K562 (cell line): ENCODE data around the gene SETD1B. TPM values are rescaled to one million over a fixed set of nuclear protein-coding genes. Genes with fewer than 3 reads are reported as not detected.

Experiments
- AFF4 ChIP-seq: sonication (generic); formaldehyde crosslinking; IDR thresholded peaks from 2 replicates; pipeline ENCODE4 v1.8.0; 2023; ENCODE audit warnings: mild to moderate bottlenecking, missing genetic modification reagents
- CCNT2 ChIP-seq: IDR thresholded peaks from 2 replicates; pipeline ENCODE4 v1.6.1; 2011; ENCODE audit warnings: borderline replicate concordance, low read depth, mild to moderate bottlenecking, moderate library complexity, mixed read lengths, low read length; ENCODE audit not compliant: insufficient read length; ENCODE audit errors: extremely low read depth
- CTBP1 ChIP-seq: fragments of 450-650 bp; IDR thresholded peaks from 2 replicates; pipeline ENCODE4 v1.6.1; 2016; ENCODE audit warnings: borderline replicate concordance
- ETV5 ChIP-seq: sonication (generic); formaldehyde crosslinking; IDR thresholded peaks from 2 replicates; pipeline ENCODE4 v1.4.0; 2020; ENCODE audit warnings: low read depth, mild to moderate bottlenecking, missing genetic modification reagents
- ETV6 ChIP-seq, 3 experiments: fragments of 150-350 bp in 1 of 3; sonication (generic) in 1 of 3; formaldehyde crosslinking in 1 of 3; IDR thresholded peaks; 2 replicates each; pipeline versions ENCODE4 v1.6.1 to v1.8.0; 2014 to 2022; ENCODE audit warnings: borderline replicate concordance in 2 of 3, low read depth in 2 of 3, antibody characterized with exemption in 1 of 3, low read length in 1 of 3, mild to moderate bottlenecking in 1 of 3, missing genetic modification reagents in 1 of 3
- HNRNPUL1 ChIP-seq: fragments of 200-400 bp; formaldehyde crosslinking; IDR thresholded peaks from 2 replicates; pipeline ENCODE4 v1.6.1; 2017; ENCODE audit warnings: low read length
- KDM4B ChIP-seq, 2 experiments: fragments of 450-650 bp in 1 of 2; sonication (generic) in 1 of 2; IDR thresholded peaks; 2 replicates each; pipeline ENCODE4 v1.6.1; 2016 to 2017; ENCODE audit warnings: borderline replicate concordance in 2 of 2, antibody characterized with exemption in 1 of 2, low read depth in 1 of 2, mild to moderate bottlenecking in 1 of 2
- KDM5B ChIP-seq: fragments of 200-600 bp; sonication (generic); IDR thresholded peaks from 2 replicates; pipeline ENCODE4 v1.6.1; 2012; ENCODE audit warnings: low read depth, mild to moderate bottlenecking, moderate library complexity, low read length, control low read depth, inconsistent platforms; ENCODE audit not compliant: insufficient replicate concordance
- NFRKB ChIP-seq: fragments of 450-650 bp; IDR thresholded peaks from 2 replicates; pipeline ENCODE4 v1.6.1; 2016; ENCODE audit warnings: low read depth
- RBFOX2 ChIP-seq: fragments of 200-400 bp; formaldehyde crosslinking; IDR thresholded peaks from 2 replicates; pipeline ENCODE4 v1.6.1; 2017; ENCODE audit warnings: low read depth, mild to moderate bottlenecking, low read length, moderate library complexity
- SMARCE1 ChIP-seq: fragments of 450-650 bp; IDR thresholded peaks from 2 replicates; pipeline ENCODE4 v1.7.1; 2016; ENCODE audit warnings: mild to moderate bottlenecking
- VEZF1 ChIP-seq: fragments of 200-800 bp; sonication (Bioruptor generic); IDR thresholded peaks from 2 replicates; pipeline ENCODE4 v1.6.1; 2017; ENCODE audit warnings: missing genetic modification characterization, missing compliant biosample characterization
- XRCC5 ChIP-seq: fragments of 200-400 bp; formaldehyde crosslinking; IDR thresholded peaks from 2 replicates; pipeline ENCODE4 v1.6.1; 2017; ENCODE audit warnings: low read depth, mild to moderate bottlenecking, low read length
- ZNF57 ChIP-seq: fragments of 450-650 bp; formaldehyde crosslinking; IDR thresholded peaks from 2 replicates; pipeline ENCODE4 v1.4.0; 2020; ENCODE audit warnings: mild to moderate bottlenecking, moderate library complexity
- ZNF785 ChIP-seq: fragments of 250-450 bp; sonication (Bioruptor Pico); IDR thresholded peaks from 2 replicates; pipeline ENCODE4 v1.4.0; 2020; ENCODE audit warnings: mild to moderate bottlenecking
- polyA plus RNA-seq, 8 experiments: library from polyadenylated mRNA; depleted of rRNA in 4 of 8; stranded (reverse) in 5 of 8; unstranded in 3 of 8; fragments of >200 nt; fragmentation: Nextera tagmentation in 2 of 8; fragmentation: Illumina TruSeq in 1 of 8; extraction: Ambion mirVana in 2 of 8; extraction: Trizol in 1 of 8; gene quantifications; 2 replicates each; pipeline versions ENCODE4 v1.2.1 to v1.2.3, GENCODE V29; 2011 to 2014; ENCODE audit warnings: inconsistent platforms in 1 of 8, missing spikeins in 1 of 8
- total RNA-seq, 7 experiments: library from RNA; depleted of rRNA in 6 of 7; stranded (reverse); fragments of >200 nt in 6 of 7; fragmentation: Illumina TruSeq in 2 of 7; extraction: Trizol in 2 of 7; gene quantifications; 2 replicates each; pipeline versions ENCODE4 v1.2.1 to v1.2.3, GENCODE V29; 2011 to 2021; ENCODE audit warnings: low replicate concordance in 1 of 7
- TF ChIP-seq, protein P1 (sequence below), 3 experiments: fragments of 200-800 bp in 1 of 3; sonication (Bioruptor generic) in 1 of 3; sonication (generic) in 1 of 3; formaldehyde crosslinking in 1 of 3; IDR thresholded peaks; 2 replicates each; pipeline versions ENCODE4 v1.6.1 to v1.8.0; 2016 to 2022; ENCODE audit warnings: mild to moderate bottlenecking in 2 of 3, missing compliant biosample characterization in 2 of 3, missing genetic modification characterization in 2 of 3, missing genetic modification reagents in 1 of 3
- TF ChIP-seq, protein P2 (sequence below): fragments of 450-650 bp; formaldehyde crosslinking; IDR thresholded peaks from 2 replicates; pipeline ENCODE4 v1.4.0; 2020; ENCODE audit warnings: mild to moderate bottlenecking, moderate library complexity

The SETD1B gene
- total and polyA plus RNA-seq, 9 of the 15 experiments (the other 6 are each of a cell fraction or from before 2014, with no cell fraction given): 0.48 to 26.6 (median 2.3) TPM

DNA sequence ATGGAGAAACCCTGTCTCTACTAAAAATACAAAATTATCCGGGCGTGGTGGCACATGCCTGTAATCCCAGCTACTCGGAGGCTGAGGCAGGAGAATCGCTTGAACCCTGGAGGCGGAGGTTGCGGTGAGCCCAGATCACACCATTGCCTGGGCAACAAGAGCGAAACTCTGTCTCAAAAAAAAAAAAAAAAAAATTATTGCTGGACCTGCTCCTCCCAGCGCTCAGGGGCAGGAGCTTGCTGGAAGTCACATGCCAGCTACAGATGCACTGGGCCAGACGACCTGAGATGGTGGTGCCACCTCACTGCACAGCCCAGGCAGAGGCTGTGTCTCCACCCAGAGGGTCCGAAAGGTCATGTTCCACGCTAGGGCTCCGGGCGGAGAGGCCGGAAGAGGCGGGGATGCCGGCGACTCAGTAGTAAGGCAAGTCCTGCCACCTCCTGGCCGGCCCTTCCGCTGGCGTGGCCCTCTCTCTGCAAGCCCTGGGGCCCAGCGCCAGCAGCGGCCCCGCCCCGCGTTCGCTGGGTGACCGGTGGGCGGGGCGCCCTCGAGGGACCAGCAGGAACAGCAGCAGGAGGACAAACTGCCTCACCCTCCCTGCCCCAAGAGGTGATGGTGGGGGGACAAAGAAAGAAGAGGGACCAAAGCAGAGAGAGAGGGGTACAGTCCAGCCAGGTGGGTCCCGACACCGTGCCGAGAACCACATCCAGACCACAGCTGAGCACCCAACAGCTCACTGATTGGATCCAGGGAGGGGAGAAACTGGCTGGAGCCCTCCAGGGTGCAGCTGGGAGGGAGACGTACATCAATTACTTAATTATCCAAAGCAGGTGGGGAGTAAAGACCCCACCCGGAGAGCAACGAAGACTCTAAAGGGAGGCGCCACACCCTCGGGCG lies 6.7 kb upstream of the SETD1B start (continued):
- TF ChIP-seq RBFOX2: peak; percentile 78
- TF ChIP-seq ETV6 (IDR thresholded peaks at IDR 0.05; ENCODE audit: borderline replicate concordance in 1 of 2, low read depth in 2 of 2, low read length in 1 of 2): no peak
- TF ChIP-seq ETV6 (CRISPR knock-in tag; IDR thresholded peaks at IDR 0.05; ENCODE audit: borderline replicate concordance): no peak
- TF ChIP-seq, protein P1, sequence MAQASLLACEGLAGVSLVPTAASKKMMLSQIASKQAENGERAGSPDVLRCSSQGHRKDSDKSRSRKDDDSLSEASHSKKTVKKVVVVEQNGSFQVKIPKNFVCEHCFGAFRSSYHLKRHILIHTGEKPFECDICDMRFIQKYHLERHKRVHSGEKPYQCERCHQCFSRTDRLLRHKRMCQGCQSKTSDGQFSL (CRISPR knock-in tag; IDR thresholded peaks at IDR 0.05): no peak
- TF ChIP-seq, protein P1 (tag; IDR thresholded peaks at IDR 0.05): 0 out of 4 replicates have a peak, but pooled peaks of 1 of the 2 experiments have one; percentile 25
- TF ChIP-seq SMARCE1: 0 out of 2 replicates have a peak, but pooled peaks have one; percentile 47
- peak; percentile 5 for TF ChIP-seq KDM5B
- TF ChIP-seq ZNF785 (CRISPR knock-in tag): no peak
- TF ChIP-seq VEZF1 (CRISPR knock-in tag): peak; percentile 87
- 0 out of 4 replicates have a peak, but pooled peaks of 1 of the 2 experiments have one; percentile 26 for TF ChIP-seq KDM4B (IDR thresholded peaks at IDR 0.05; ENCODE audit: borderline replicate concordance in 2 of 2, low read depth in 1 of 2)
- TF ChIP-seq XRCC5: peak; percentile 58; the same call in 1 of the 2 replicates
- peak; percentile 90 for TF ChIP-seq CTBP1
- TF ChIP-seq ETV5 (CRISPR knock-in tag): peak; percentile 86; the same call in 1 of the 2 replicates
- 0 out of 2 replicates have a peak, but pooled peaks have one; percentile 30 for TF ChIP-seq NFRKB
- peak; percentile 48; the same call in 1 of the 2 replicates for TF ChIP-seq AFF4 (CRISPR knock-in tag)
- TF ChIP-seq, protein P2, sequence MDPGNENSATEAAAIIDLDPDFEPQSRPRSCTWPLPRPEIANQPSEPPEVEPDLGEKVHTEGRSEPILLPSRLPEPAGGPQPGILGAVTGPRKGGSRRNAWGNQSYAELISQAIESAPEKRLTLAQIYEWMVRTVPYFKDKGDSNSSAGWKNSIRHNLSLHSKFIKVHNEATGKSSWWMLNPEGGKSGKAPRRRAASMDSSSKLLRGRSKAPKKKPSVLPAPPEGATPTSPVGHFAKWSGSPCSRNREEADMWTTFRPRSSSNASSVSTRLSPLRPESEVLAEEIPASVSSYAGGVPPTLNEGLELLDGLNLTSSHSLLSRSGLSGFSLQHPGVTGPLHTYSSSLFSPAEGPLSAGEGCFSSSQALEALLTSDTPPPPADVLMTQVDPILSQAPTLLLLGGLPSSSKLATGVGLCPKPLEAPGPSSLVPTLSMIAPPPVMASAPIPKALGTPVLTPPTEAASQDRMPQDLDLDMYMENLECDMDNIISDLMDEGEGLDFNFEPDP (CRISPR knock-in tag): no peak
- peak; percentile 95 for TF ChIP-seq CCNT2
- TF ChIP-seq ZNF57 (CRISPR knock-in tag): no peak
- TF ChIP-seq HNRNPUL1: no peak
